ENCODE results near the gene LOXL3.

Gene LOXL3

GRCh38 chr2:74505448-74506246, 48.1 kb downstream of the LOXL3 start:
- DNase-seq = no peak

- DNase-seq = no peak
These were observed 49.2 kb downstream of the LOXL3 start for GRCh38 chr2:74504591-74504990.

- DNase-seq = no peak
These were observed 50.0 kb downstream of the LOXL3 start for GRCh38 chr2:74503506-74504475.

- peak; percentile 77 for DNase-seq
These were observed 50.8 kb downstream of the LOXL3 start for GRCh38 chr2:74502720-74503505.

GRCh38 chr2:74502147-74502719, 51.5 kb downstream of the LOXL3 start:
- no peak for DNase-seq

GRCh38 chr2:74501335-74502071, 52.2 kb downstream of the LOXL3 start:
- no peak for DNase-seq

GRCh38 chr2:74500578-74500946, 53.2 kb downstream of the LOXL3 start:
- DNase-seq = no peak

- no peak for DNase-seq
These were observed 53.7 kb downstream of the LOXL3 start for GRCh38 chr2:74499940-74500577.

GRCh38 chr2:74499267-74499939, 54.3 kb downstream of the LOXL3 start, which contains the start of gene LBX2:
Gene LBX2 (minus strand): TSS chr2:74499603. CDS start chr2:74499537, 66 bp downstream.
- no peak for DNase-seq

- DNase-seq = no peak
These were observed 55.1 kb downstream of the LOXL3 start for GRCh38 chr2:74498500-74499266.

- DNase-seq = no peak
These were observed 55.8 kb downstream of the LOXL3 start for GRCh38 chr2:74497777-74498499.

- DNase-seq = no peak
These were observed 56.6 kb downstream of the LOXL3 start for GRCh38 chr2:74496997-74497776.

- no peak for DNase-seq
These were observed 58.3 kb downstream of the LOXL3 start for GRCh38 chr2:74495440-74495839.

GRCh38 chr2:74493546-74493945, 60.2 kb downstream of the LOXL3 start:
- no peak for DNase-seq

- no peak for DNase-seq
These were observed 61.8 kb downstream of the LOXL3 start for GRCh38 chr2:74491648-74492544.

GRCh38 chr2:74489906-74490305, 63.8 kb downstream of the LOXL3 start:
- no peak for DNase-seq

Measured in fibroblast of skin of abdomen (primary cell).